ENCODE measurements around the gene OR10P1. TPM values are rescaled to one million over a fixed set of nuclear protein-coding genes. Genes with fewer than 3 reads are reported as not detected.

The OR10P1 gene
- total and polyA plus RNA-seq, 2 of the 4 experiments (the other 2 are of a cell fraction), result not detected

- Histone ChIP-seq H3K9ac (ENCODE audit: low read depth, low read length) (no peak overlapping the region), H3K4me2 (ENCODE audit: low read depth, low read length) (no peak overlapping the region), H2BK120ac (ENCODE audit: low read depth, low read length) (no peak overlapping the region), H2BK15ac (ENCODE audit: low read depth, low read length) (no peak overlapping the region), H2AK9ac (replicated peaks; ENCODE audit: low read depth, low read length, poor library complexity) (no peak overlapping the region), H2AFZ (replicated peaks; ENCODE audit: low read length, poor library complexity) (no peak overlapping the region), H3K9me3 (ENCODE audit: control insufficient read depth, insufficient read depth, low read length) (no peaks in the 10 kb centered on the region), H3K36me3 (ENCODE audit: control insufficient read depth, insufficient read depth, low read length) (no peaks in the 10 kb centered on the region), H3K27ac (ENCODE audit: insufficient read depth, low read length) (no peak overlapping the region), H3K4me3 (ENCODE audit: insufficient read depth, low read depth, low read length) (no peak overlapping the region), H4K5ac (ENCODE audit: low read depth, low read length) (no peak overlapping the region), H2AK5ac (ENCODE audit: low read depth, low read length) (no peak overlapping the region), H3K27me3 (ENCODE audit: control insufficient read depth, insufficient read depth, low read length) (peaks cover 13% of the 10 kb centered on the region), H3K18ac (ENCODE audit: low read depth, low read length) (no peak overlapping the region), H2BK5ac (ENCODE audit: low read depth, low read length, poor library complexity, severe bottlenecking) (no peak overlapping the region), H3K56ac (ENCODE audit: extremely low read depth, insufficient read depth, low read length) (no peak overlapping the region), H4K20me1 (ENCODE audit: insufficient read depth, low read length) (no peaks in the 10 kb centered on the region), H3K4me1 (ENCODE audit: control insufficient read depth, insufficient read depth, low read length) (peaks cover 2% of the 10 kb centered on the region), H3K79me1 (ENCODE audit: low read depth in 1 of 2, low read length in 2 of 2) (no peaks in the 10 kb centered on the region), H4K91ac (ENCODE audit: insufficient read depth, low read depth, low read length) (no peak overlapping the region), H3K23ac (ENCODE audit: low read depth, low read length) (no peak overlapping the region), H3K14ac (replicated peaks; ENCODE audit: low read depth, low read length) (no peak overlapping the region), H3K9me1 (ENCODE audit: insufficient read depth, low read length) (no peaks in the 10 kb centered on the region), H4K8ac (ENCODE audit: low read depth in 2 of 2, low read length in 2 of 2) (no peak overlapping the region), H2BK20ac (ENCODE audit: low read depth, low read length) (no peak overlapping the region), H3K4ac (ENCODE audit: low read depth, low read length) (no peak overlapping the region)
- ATAC-seq (ENCODE audit: low read depth), result no peak
- intact Hi-C loops (cut with micrococcal nuclease) (no loop called here), dilution Hi-C loops (cut with HindIII; ENCODE audit: low sequenced_read_pairs, unreplicated experiment) (no loop called here), in situ Hi-C loops (cut with MboI; ENCODE audit: low sequenced_read_pairs) (no loop called here)
- 100% methylated on average over 2 of the region's 5 CpGs; no CpG with 5 or more reads in 1 of the 2 experiments for WGBS, 2 experiments (ENCODE audit: extremely low coverage in 2 of 2, insufficient read length in 1 of 2)
- no TSS peak for BruUV-seq (replicated peaks)
- TF ChIP-seq MAZ (IDR thresholded peaks at IDR 0.05; ENCODE audit: borderline replicate concordance, low read depth, low read length) (no peak), CEBPB (IDR thresholded peaks at IDR 0.05; ENCODE audit: low read depth, low read length) (no peak), FOS (IDR thresholded peaks at IDR 0.05; ENCODE audit: low read depth, low read length) (no peak), RAD21 (IDR thresholded peaks at IDR 0.05; ENCODE audit: low read length) (no peak), ELK1 (IDR thresholded peaks at IDR 0.05; ENCODE audit: borderline replicate concordance, low read depth, low read length) (no peak), POLR2A (IDR thresholded peaks at IDR 0.05; ENCODE audit: low read depth, low read length) (no peak), MAFK (IDR thresholded peaks at IDR 0.05; ENCODE audit: low read depth, low read length) (no peak), BHLHE40 (IDR thresholded peaks at IDR 0.05; ENCODE audit: low read depth, low read length) (no peak), SMC3 (IDR thresholded peaks at IDR 0.05; ENCODE audit: low read depth, low read length) (no peak), NFE2L2 (IDR thresholded peaks at IDR 0.05; ENCODE audit: low read depth, low read length) (no peak), MXI1 (IDR thresholded peaks at IDR 0.05; ENCODE audit: borderline replicate concordance, low read depth, low read length) (no peak), RCOR1 (IDR thresholded peaks at IDR 0.05; ENCODE audit: insufficient replicate concordance, low read length) (no peak), CTCF (conservative IDR thresholded peaks at IDR 0.05; ENCODE audit: low read depth, low read length) (no peak), CHD1 (IDR thresholded peaks at IDR 0.05; ENCODE audit: low read depth, low read length) (no peak), USF2 (IDR thresholded peaks at IDR 0.05; ENCODE audit: low read depth, low read length) (no peak), RFX5 (IDR thresholded peaks at IDR 0.05; ENCODE audit: low read depth, low read length) (no peak)
- ChIA-PET CTCF (no interaction called here), POLR2A (ENCODE audit: unreplicated experiment) (no interaction called here)
- no peak for DNase-seq
Measured at GRCh38 chr12:55685671-55686070, 49.0 kb downstream of the OR10P1 start.
